ENCODE data around the gene GSTM3.
"Not testable (repeated sequence)": the region's sequence is repeated elsewhere in the genome, so short reads cannot be mapped to it uniquely, and the experiment has no call there.

The GSTM3 gene

GRCh38 chr1:109712321-109712864, 28.4 kb downstream of the GSTM3 start:
- no peak for TF ChIP-seq JUND (IDR thresholded peaks at IDR 0.05; ENCODE audit: low read depth)
- in situ Hi-C loops (cut with HindIII; ENCODE audit: low pct_unique_long_range_greater_than_20kb, low sequenced_read_pairs) = no loop called here
- no peak for DNase-seq (ENCODE audit: low read depth in 1 of 2, low spot score in 1 of 2)

- in situ Hi-C loops (cut with HindIII; ENCODE audit: low pct_unique_long_range_greater_than_20kb, low sequenced_read_pairs); DNase-seq (ENCODE audit: low read depth in 1 of 2, low spot score in 1 of 2): not testable (repeated sequence)
These were observed 29.1 kb downstream of the GSTM3 start, which contains the start of gene GSTM5 for GRCh38 chr1:109711593-109712320. Gene GSTM5 (plus strand): TSS chr1:109712251. CDS start chr1:109712313, 62 bp downstream.

- DNase-seq (ENCODE audit: low read depth in 1 of 2, low spot score in 1 of 2); in situ Hi-C loops (cut with HindIII; ENCODE audit: low pct_unique_long_range_greater_than_20kb, low sequenced_read_pairs): not testable (repeated sequence)
These were observed 31.0 kb downstream of the GSTM3 start for GRCh38 chr1:109709822-109710221.

GRCh38 chr1:109708949-109709348, 31.9 kb downstream of the GSTM3 start:
- in situ Hi-C loops (cut with HindIII; ENCODE audit: low pct_unique_long_range_greater_than_20kb, low sequenced_read_pairs); DNase-seq (ENCODE audit: low read depth in 1 of 2, low spot score in 1 of 2): not testable (repeated sequence)

- TF ChIP-seq JUND (IDR thresholded peaks at IDR 0.05; ENCODE audit: low read depth) = no peak
- peak in 1 of 2 experiments; percentile 90 for DNase-seq (ENCODE audit: low read depth in 1 of 2, low spot score in 1 of 2)
- in situ Hi-C loops (cut with HindIII; ENCODE audit: low pct_unique_long_range_greater_than_20kb, low sequenced_read_pairs) = no loop called here
These were observed 35.4 kb downstream of the GSTM3 start for GRCh38 chr1:109705411-109705810.

- in situ Hi-C loops (cut with HindIII; ENCODE audit: low pct_unique_long_range_greater_than_20kb, low sequenced_read_pairs) = no loop called here
- DNase-seq (ENCODE audit: low read depth in 1 of 2, low spot score in 1 of 2) = peak in 1 of 2 experiments; percentile 34
- TF ChIP-seq JUND (IDR thresholded peaks at IDR 0.05; ENCODE audit: low read depth) = no peak
These were observed 36.7 kb downstream of the GSTM3 start for GRCh38 chr1:109704173-109704572.

GRCh38 chr1:109702940-109703339, 37.9 kb downstream of the GSTM3 start:
- DNase-seq (ENCODE audit: low read depth in 1 of 2, low spot score in 1 of 2); in situ Hi-C loops (cut with HindIII; ENCODE audit: low pct_unique_long_range_greater_than_20kb, low sequenced_read_pairs): not testable (repeated sequence)

GRCh38 chr1:109697861-109698260, 43.0 kb downstream of the GSTM3 start:
- in situ Hi-C loops (cut with HindIII; ENCODE audit: low pct_unique_long_range_greater_than_20kb, low sequenced_read_pairs); DNase-seq (ENCODE audit: low read depth in 1 of 2, low spot score in 1 of 2): not testable (repeated sequence)

- TF ChIP-seq JUND (IDR thresholded peaks at IDR 0.05; ENCODE audit: low read depth) = no peak
- in situ Hi-C loops (cut with HindIII; ENCODE audit: low pct_unique_long_range_greater_than_20kb, low sequenced_read_pairs) = no loop called here
These were observed 43.8 kb downstream of the GSTM3 start for GRCh38 chr1:109697066-109697465.

GRCh38 chr1:109695138-109695537, 45.7 kb downstream of the GSTM3 start:
- DNase-seq (ENCODE audit: low read depth in 1 of 2, low spot score in 1 of 2); in situ Hi-C loops (cut with HindIII; ENCODE audit: low pct_unique_long_range_greater_than_20kb, low sequenced_read_pairs): not testable (repeated sequence)

More at GRCh38 chr1:109697066-109697465, 43.8 kb downstream of the GSTM3 start:
- DNase-seq (ENCODE audit: low read depth in 1 of 2, low spot score in 1 of 2) = no peak

- in situ Hi-C loops (cut with HindIII; ENCODE audit: low pct_unique_long_range_greater_than_20kb, low sequenced_read_pairs); DNase-seq (ENCODE audit: low read depth in 1 of 2, low spot score in 1 of 2): not testable (repeated sequence)
These were observed 46.4 kb downstream of the GSTM3 start for GRCh38 chr1:109694400-109694799.

GRCh38 chr1:109691759-109692158, 49.1 kb downstream of the GSTM3 start:
- TF ChIP-seq JUND (IDR thresholded peaks at IDR 0.05; ENCODE audit: low read depth) = no peak
- in situ Hi-C loops (cut with HindIII; ENCODE audit: low pct_unique_long_range_greater_than_20kb, low sequenced_read_pairs) = no loop called here
- no peak for DNase-seq (ENCODE audit: low read depth in 1 of 2, low spot score in 1 of 2)

GRCh38 chr1:109689844-109690405, 50.9 kb downstream of the GSTM3 start:
- DNase-seq (ENCODE audit: low read depth in 1 of 2, low spot score in 1 of 2) = no peak
- in situ Hi-C loops (cut with HindIII; ENCODE audit: low pct_unique_long_range_greater_than_20kb, low sequenced_read_pairs) = no loop called here
- no peak for TF ChIP-seq JUND (IDR thresholded peaks at IDR 0.05; ENCODE audit: low read depth)

Measured in T47D (cell line).